Measurements from ENCODE around the gene CFAP91.

CFAP91 gene

DNA sequence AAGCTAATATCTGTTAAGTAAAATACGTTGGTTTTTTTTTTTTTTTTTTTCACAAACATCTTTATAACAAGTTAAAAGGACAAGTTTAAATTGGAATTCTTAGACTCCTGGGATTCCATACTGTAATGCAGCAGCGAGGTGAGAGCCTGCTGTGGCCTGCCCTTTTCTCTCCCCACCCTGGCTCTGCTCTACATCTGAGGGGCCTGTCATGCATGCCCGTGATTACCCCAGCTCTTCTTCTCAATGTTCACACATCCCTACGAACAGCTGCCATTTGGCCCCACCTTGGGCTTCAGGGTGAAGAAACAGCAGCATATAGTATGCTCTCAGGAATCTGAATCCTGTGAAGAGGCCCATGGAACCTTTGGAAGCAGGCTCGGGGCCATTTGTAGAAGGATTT, 14.7 kb downstream of the CFAP91 start:
- Histone ChIP-seq H3K36me3 (ENCODE audit: insufficient read depth, low read length) (peaks cover 8% of the 10 kb centered on the region; the same call in 1 of the 2 replicates), H3K4me3 (ENCODE audit: low read length) (no peak overlapping the region), H3K4me1 (ENCODE audit: insufficient read depth, low read length) (no peaks in the 10 kb centered on the region), H3K9ac (ENCODE audit: low read depth, low read length) (no peak overlapping the region), H3K27me3 (ENCODE audit: insufficient read depth, low read length) (no peaks in the 10 kb centered on the region), H3K9me3 (ENCODE audit: insufficient read depth, low read depth, low read length) (no peaks in the 10 kb centered on the region), H3K27ac (ENCODE audit: low read depth, low read length) (no peak overlapping the region)
- WGBS: 91% methylated on average over 4 of the region's 5 CpGs

GRCh38 chr3:119723022-119723421, 20.2 kb downstream of the CFAP91 start:
- H3K4me1 ChIP-seq (ENCODE audit: insufficient read depth, low read length): no peaks in the 10 kb centered on the region
- no peaks in the 10 kb centered on the region for H3K27me3 ChIP-seq (ENCODE audit: insufficient read depth, low read length)
- H3K4me3 ChIP-seq (ENCODE audit: low read length): no peak overlapping the region
- H3K9ac ChIP-seq (ENCODE audit: low read depth, low read length): no peak overlapping the region
- H3K36me3 ChIP-seq (ENCODE audit: insufficient read depth, low read length): no peaks in the 10 kb centered on the region
- 67% methylated on average over 1 of the region's 2 CpGs for WGBS
- H3K9me3 ChIP-seq (ENCODE audit: insufficient read depth, low read depth, low read length): no peaks in the 10 kb centered on the region
- H3K27ac ChIP-seq (ENCODE audit: low read depth, low read length): no peak overlapping the region

DNA sequence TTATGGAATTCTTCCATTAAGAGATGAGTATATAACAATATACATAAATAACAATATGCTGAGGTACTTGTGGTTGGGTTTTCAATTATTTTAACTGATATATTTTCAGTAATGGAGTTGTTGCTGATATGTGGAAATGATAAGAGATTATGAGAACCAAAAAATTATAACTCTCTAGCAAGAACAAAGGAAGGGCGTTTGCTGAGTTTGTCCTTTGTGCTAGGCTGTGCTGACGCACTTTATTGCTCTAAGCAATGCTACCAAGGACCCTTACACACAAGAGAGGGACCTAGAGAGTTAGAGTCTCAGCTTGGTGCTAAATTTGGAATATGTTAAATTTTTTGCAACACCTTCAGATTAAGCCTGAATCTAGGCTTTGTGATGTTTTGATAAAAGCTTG, 24.1 kb downstream of the CFAP91 start:
- no peaks in the 10 kb centered on the region for H3K27me3 ChIP-seq (ENCODE audit: insufficient read depth, low read length)
- H3K9me3 ChIP-seq (ENCODE audit: insufficient read depth, low read depth, low read length): no peaks in the 10 kb centered on the region
- no peak overlapping the region for H3K27ac ChIP-seq (ENCODE audit: low read depth, low read length)
- H3K36me3 ChIP-seq (ENCODE audit: insufficient read depth, low read length): no peaks in the 10 kb centered on the region
- H3K9ac ChIP-seq (ENCODE audit: low read depth, low read length): no peak overlapping the region
- no peak overlapping the region for H3K4me3 ChIP-seq (ENCODE audit: low read length)
- peaks cover 2% of the 10 kb centered on the region; the same call in 1 of the 2 replicates for H3K4me1 ChIP-seq (ENCODE audit: insufficient read depth, low read length)
- WGBS: 91% methylated on average over 2 of the region's 2 CpGs

- Histone ChIP-seq H3K4me3 (ENCODE audit: low read length) (no peak overlapping the region), H3K9ac (ENCODE audit: low read depth, low read length) (no peak overlapping the region), H3K27ac (ENCODE audit: low read depth, low read length) (no peak overlapping the region), H3K36me3 (ENCODE audit: insufficient read depth, low read length) (no peaks in the 10 kb centered on the region), H3K4me1 (ENCODE audit: insufficient read depth, low read length) (peaks cover 2% of the 10 kb centered on the region; the same call in 1 of the 2 replicates), H3K27me3 (ENCODE audit: insufficient read depth, low read length) (no peaks in the 10 kb centered on the region), H3K9me3 (ENCODE audit: insufficient read depth, low read depth, low read length) (no peaks in the 10 kb centered on the region)
- 91% methylated on average over 6 of the region's 6 CpGs for WGBS
Observed at GRCh38 chr3:119729996-119730395, 27.2 kb downstream of the CFAP91 start.

- Histone ChIP-seq H3K4me3 (ENCODE audit: low read length) (no peak overlapping the region), H3K9ac (ENCODE audit: low read depth, low read length) (no peak overlapping the region), H3K27ac (ENCODE audit: low read depth, low read length) (no peak overlapping the region), H3K27me3 (ENCODE audit: insufficient read depth, low read length) (no peaks in the 10 kb centered on the region), H3K36me3 (ENCODE audit: insufficient read depth, low read length) (no peaks in the 10 kb centered on the region), H3K4me1 (ENCODE audit: insufficient read depth, low read length) (peaks cover 2% of the 10 kb centered on the region; the same call in 1 of the 2 replicates), H3K9me3 (ENCODE audit: insufficient read depth, low read depth, low read length) (no peaks in the 10 kb centered on the region)
- WGBS: 86% methylated on average over 8 of the region's 8 CpGs
Observed at GRCh38 chr3:119731560-119732343, 28.9 kb downstream of the CFAP91 start.

DNA sequence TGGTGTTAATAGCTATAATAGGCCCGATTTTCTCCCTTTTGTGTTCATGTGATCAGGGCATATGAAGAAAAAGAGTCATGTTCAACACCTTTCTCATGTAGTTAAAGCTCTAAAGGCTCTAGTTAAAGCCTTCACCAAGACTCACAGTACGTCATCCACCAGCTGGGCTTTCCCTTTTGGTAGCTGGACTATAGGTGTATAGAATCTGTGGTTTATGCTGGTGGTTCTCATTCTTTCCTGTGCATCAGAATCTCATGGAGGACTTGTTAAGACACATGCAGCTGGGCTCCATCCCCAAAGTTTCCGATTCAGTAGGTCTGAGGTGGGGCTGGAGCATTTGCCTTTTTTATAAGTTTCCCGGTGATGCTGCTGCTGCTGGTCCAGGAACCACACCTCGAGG, 31.0 kb downstream of the CFAP91 start:
- H3K36me3 ChIP-seq (ENCODE audit: insufficient read depth, low read length): no peaks in the 10 kb centered on the region
- H3K9ac ChIP-seq (ENCODE audit: low read depth, low read length): no peak overlapping the region
- H3K27me3 ChIP-seq (ENCODE audit: insufficient read depth, low read length): no peaks in the 10 kb centered on the region
- 100% methylated on average over 4 of the region's 5 CpGs for WGBS
- H3K27ac ChIP-seq (ENCODE audit: low read depth, low read length): no peak overlapping the region
- no peaks in the 10 kb centered on the region for H3K9me3 ChIP-seq (ENCODE audit: insufficient read depth, low read depth, low read length)
- H3K4me3 ChIP-seq (ENCODE audit: low read length): no peak overlapping the region
- H3K4me1 ChIP-seq (ENCODE audit: insufficient read depth, low read length): peaks cover 2% of the 10 kb centered on the region; the same call in 1 of the 2 replicates

- H3K36me3 ChIP-seq (ENCODE audit: insufficient read depth, low read length): no peaks in the 10 kb centered on the region
- no peaks in the 10 kb centered on the region for H3K9me3 ChIP-seq (ENCODE audit: insufficient read depth, low read depth, low read length)
- no peak overlapping the region for H3K4me3 ChIP-seq (ENCODE audit: low read length)
- H3K27ac ChIP-seq (ENCODE audit: low read depth, low read length): no peak overlapping the region
- no peaks in the 10 kb centered on the region for H3K4me1 ChIP-seq (ENCODE audit: insufficient read depth, low read length)
- H3K27me3 ChIP-seq (ENCODE audit: insufficient read depth, low read length): no peaks in the 10 kb centered on the region
- H3K9ac ChIP-seq (ENCODE audit: low read depth, low read length): no peak overlapping the region
Observed at GRCh38 chr3:119738741-119739140, 35.9 kb downstream of the CFAP91 start.

- H3K27ac ChIP-seq (ENCODE audit: low read depth, low read length): no peak overlapping the region
- no peaks in the 10 kb centered on the region for H3K27me3 ChIP-seq (ENCODE audit: insufficient read depth, low read length)
- 96% methylated on average over 5 of the region's 5 CpGs for WGBS
Observed at GRCh38 chr3:119741657-119742590, 39.1 kb downstream of the CFAP91 start.

GRCh38 chr3:119743921-119744320, 41.1 kb downstream of the CFAP91 start:
- Histone ChIP-seq H3K9me3 (ENCODE audit: insufficient read depth, low read depth, low read length) (no peaks in the 10 kb centered on the region), H3K4me3 (ENCODE audit: low read length) (no peak overlapping the region), H3K4me1 (ENCODE audit: insufficient read depth, low read length) (no peaks in the 10 kb centered on the region), H3K9ac (ENCODE audit: low read depth, low read length) (no peak overlapping the region), H3K27ac (ENCODE audit: low read depth, low read length) (no peak overlapping the region), H3K36me3 (ENCODE audit: insufficient read depth, low read length) (no peaks in the 10 kb centered on the region), H3K27me3 (ENCODE audit: insufficient read depth, low read length) (no peaks in the 10 kb centered on the region)
- WGBS: 92% methylated on average over 10 of the region's 10 CpGs

More at GRCh38 chr3:119741657-119742590, 39.1 kb downstream of the CFAP91 start:
- no peaks in the 10 kb centered on the region for H3K9me3 ChIP-seq (ENCODE audit: insufficient read depth, low read depth, low read length)
- H3K4me1 ChIP-seq (ENCODE audit: insufficient read depth, low read length): no peaks in the 10 kb centered on the region
- H3K9ac ChIP-seq (ENCODE audit: low read depth, low read length): no peak overlapping the region
- no peaks in the 10 kb centered on the region for H3K36me3 ChIP-seq (ENCODE audit: insufficient read depth, low read length)
- no peak overlapping the region for H3K4me3 ChIP-seq (ENCODE audit: low read length)

DNA sequence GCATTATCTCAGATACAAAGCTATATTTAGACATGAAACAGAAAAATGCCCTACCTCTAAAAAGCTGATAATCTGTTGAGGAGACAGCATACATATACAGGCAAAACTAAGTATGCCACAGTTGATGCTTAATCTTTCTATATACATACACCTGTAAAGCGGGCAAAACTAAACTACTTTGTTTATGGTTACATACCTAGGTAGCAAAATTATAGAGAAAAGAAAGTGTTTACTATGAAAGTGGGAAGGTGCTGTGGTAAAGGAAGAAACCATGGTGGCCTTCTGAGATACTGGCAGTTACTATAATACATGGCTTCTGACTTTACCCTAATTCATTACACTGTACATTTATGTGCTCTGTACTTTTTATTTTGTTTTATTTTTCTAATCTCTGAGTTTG, 43.1 kb downstream of the CFAP91 start:
- Histone ChIP-seq H3K27ac (ENCODE audit: low read depth, low read length) (no peak overlapping the region), H3K9ac (ENCODE audit: low read depth, low read length) (no peak overlapping the region), H3K9me3 (ENCODE audit: insufficient read depth, low read depth, low read length) (no peaks in the 10 kb centered on the region), H3K4me1 (ENCODE audit: insufficient read depth, low read length) (no peaks in the 10 kb centered on the region), H3K36me3 (ENCODE audit: insufficient read depth, low read length) (no peaks in the 10 kb centered on the region), H3K4me3 (ENCODE audit: low read length) (no peak overlapping the region), H3K27me3 (ENCODE audit: insufficient read depth, low read length) (no peaks in the 10 kb centered on the region)
- no CpG with 5 or more reads among the region's 1 CpG for WGBS

GRCh38 chr3:119746423-119746822, 43.6 kb downstream of the CFAP91 start:
- Histone ChIP-seq H3K27me3 (ENCODE audit: insufficient read depth, low read length) (no peaks in the 10 kb centered on the region), H3K36me3 (ENCODE audit: insufficient read depth, low read length) (no peaks in the 10 kb centered on the region), H3K4me1 (ENCODE audit: insufficient read depth, low read length) (no peaks in the 10 kb centered on the region), H3K9ac (ENCODE audit: low read depth, low read length) (no peak overlapping the region), H3K27ac (ENCODE audit: low read depth, low read length) (no peak overlapping the region), H3K9me3 (ENCODE audit: insufficient read depth, low read depth, low read length) (no peaks in the 10 kb centered on the region), H3K4me3 (ENCODE audit: low read length) (no peak overlapping the region)
- 71% methylated on average over 3 of the region's 3 CpGs for WGBS
